Stomach (tissue), 9 donors: Measurements from ENCODE around the gene TIMM8A. TPM values are rescaled to one million over a fixed set of nuclear protein-coding genes. Genes with fewer than 3 reads are reported as not detected.

Experiments used
- DNase-seq, 2 donors: peaks; one replicate each; pipeline versions ENCODE4 v3.0.0 to v3.0.0-alpha.2; 2013 to 2019
- H3K27ac ChIP-seq, 5 donors: fragments of 200-600 bp in 4 of 5; sonication (generic) in 4 of 5; one replicate each; pipeline ENCODE4 v1.5.1; 2013 to 2019; ENCODE audit warnings: mild to moderate bottlenecking in 1 of 5, moderate library complexity in 1 of 5
- H3K27me3 ChIP-seq, 3 donors: fragments of 200-600 bp; sonication (generic); one replicate each; pipeline ENCODE4 v1.5.1; 2017 to 2019; ENCODE audit warnings: mixed run types in 1 of 3
- H3K36me3 ChIP-seq, 4 donors: fragments of 200-600 bp; sonication (generic); 1 replicate in 3 of 4; 2 replicates in 1 of 4; pipeline ENCODE4 v1.5.1; 2016 to 2019
- H3K4me1 ChIP-seq, 4 donors: fragments of 200-600 bp; sonication (generic); one replicate each; pipeline ENCODE4 v1.5.1; 2016 to 2019
- H3K4me3 ChIP-seq, 4 donors: fragments of 200-600 bp; sonication (generic) in 3 of 4; one replicate each; pipeline ENCODE4 v1.5.1; 2016 to 2019; ENCODE audit warnings: mild to moderate bottlenecking in 1 of 4
- H3K9me3 ChIP-seq, 4 donors: fragments of 200-600 bp; sonication (generic); one replicate each; pipeline ENCODE4 v1.5.1; 2016 to 2019
- CTCF ChIP-seq, 7 experiments: fragments of 450-650 bp in 4 of 7; fragments of 200-600 bp in 3 of 7; sonication (generic) in 3 of 7; IDR thresholded peaks; one replicate each; pipeline ENCODE4 v1.5.1; 2016 to 2019; ENCODE audit warnings: antibody characterized with exemption in 7 of 7, control low read depth in 2 of 7, mild to moderate bottlenecking in 1 of 7
- EP300 ChIP-seq: sonication (generic); formaldehyde crosslinking; IDR thresholded peaks from one replicate; pipeline ENCODE4 v1.6.1; 2017; ENCODE audit warnings: antibody characterized with exemption
- POLR2A ChIP-seq, 4 donors: fragments of 450-650 bp; IDR thresholded peaks; one replicate each; pipeline ENCODE4 v1.6.1; 2016; ENCODE audit warnings: antibody characterized with exemption in 4 of 4, control low read depth in 2 of 4, mild to moderate bottlenecking in 1 of 4, moderate library complexity in 1 of 4
- POLR2AphosphoS5 ChIP-seq, 3 donors: sonication (generic); formaldehyde crosslinking; IDR thresholded peaks; one replicate each; pipeline ENCODE4 v1.6.1; 2016; ENCODE audit warnings: antibody characterized with exemption in 3 of 3
- WGBS, 5 donors: extraction: QIAGEN DNeasy Blood & Tissue Kit in 3 of 5; methylation state at CpG; one replicate each; pipeline versions ENCODE4 v1.1.5 to v1.1.7; 2013 to 2018; 5-methylcytosine and 5-hydroxymethylcytosine counted together
- intact Hi-C: fragments of 100-400 bp; cut with DNase I; formaldehyde crosslinking; loops from one replicate; pipeline ENCODE4 v1.15.1; 2023; ENCODE audit warnings: low total_unique reads
- polyA plus RNA-seq, 3 donors: library from polyadenylated mRNA; stranded (reverse); fragments of 200-250 nt; gene quantifications; one replicate each; pipeline ENCODE4 v1.2.3, GENCODE V29; 2013
- small RNA-seq, 4 donors: library from RNA; depleted of rRNA; stranded (forward); fragments of <200 nt; gene quantifications; one replicate each; pipeline ENCODE3, GENCODE V24; 2016
- total RNA-seq, 5 donors: library from RNA; depleted of rRNA; stranded (reverse); fragments of >200 nt; gene quantifications; one replicate each; pipeline versions ENCODE4 v1.1.0 to v1.2.3, GENCODE V29; 2014 to 2016
- donor health status: healthy with polysubstance abuse.
- donor health status: Bipolar disorder and iron deficiency.
- donor health status: healthy.

Gene TIMM8A
- total and polyA plus RNA-seq, 8 donors: 4.6 to 10.9 (median 8.0) TPM; not detected in 1

- no peaks in the 10 kb centered on the region for H3K36me3 ChIP-seq
- no peak overlapping the region for H3K4me3 ChIP-seq
- H3K27ac ChIP-seq: no peak overlapping the region
- H3K4me1 ChIP-seq: no peaks in the 10 kb centered on the region
- no peaks in the 10 kb centered on the region for H3K27me3 ChIP-seq
- intact Hi-C loops: no loop called here
- whole genome bisulfite sequencing, 5 donors: 83 to 91% (median 83%) methylated on average over 1 of the region's 1 CpG
- TF ChIP-seq POLR2AphosphoS5 (IDR thresholded peaks at IDR 0.05): no peak
- TF ChIP-seq EP300: no peak
- no peak for TF ChIP-seq CTCF (IDR thresholded peaks at IDR 0.05)
- TF ChIP-seq POLR2A (IDR thresholded peaks at IDR 0.05): no peak
- H3K9me3 ChIP-seq: peaks cover 0 to 11% (median 0%) of the 10 kb centered on the region in 4 donors
- no peak for DNase-seq
Observed at GRCh38 chrX:101303790-101304189, 44.8 kb downstream of the TIMM8A start.

Small RNAs within 50 kb of the gene (small RNA-seq; reads per million reads assigned to genes)
- gene RNU6-934P: 0 reads per million in 4 donors

Other genes starting within 250 kb of the TIMM8A start
- gene DRP2, start 129.0 kb downstream of the TIMM8A start, total RNA-seq: 1 to 10 TPM in 2 of 5 donors, not detected in 3; 1.1 to 1.2 TPM
- under 1 TPM in 2 of 3 donors, not detected in 1; 0.08 to 0.12 TPM for gene DRP2, start 129.0 kb downstream of the TIMM8A start, polyA plus RNA-seq
- gene TAF7L, start 57.4 kb downstream of the TIMM8A start, total RNA-seq: 1 to 10 TPM in 1 of 5 donors, not detected in 4; 2.0 TPM
- under 1 TPM in 1 of 3 donors, not detected in 2; 0.13 TPM for gene TAF7L, start 57.4 kb downstream of the TIMM8A start, polyA plus RNA-seq
- 1 to 10 TPM in 3 of 5 donors, not detected in 2; 1.3 to 8.7 (median 2.4) TPM for gene BTK, start 37.4 kb upstream of the TIMM8A start, total RNA-seq
- 1 to 10 TPM; 2.6 to 4.9 (median 3.2) TPM for gene BTK, start 37.4 kb upstream of the TIMM8A start, polyA plus RNA-seq
- 1,000 to 10,000 TPM in 2 of 5 donors, 100 to 1,000 TPM in 3; 555 to 1,097 (median 872) TPM for gene RPL36A, start 42.3 kb upstream of the TIMM8A start, total RNA-seq
- gene RPL36A, start 42.3 kb upstream of the TIMM8A start, polyA plus RNA-seq: 1,000 to 10,000 TPM; 2,307 to 3,486 (median 2,694) TPM
- gene GLA, start 59.2 kb upstream of the TIMM8A start, total RNA-seq: 10 to 100 TPM in 2 of 5 donors, 1 to 10 TPM in 2, not detected in 1; 6.4 to 19.6 (median 12.7) TPM
- gene GLA, start 59.2 kb upstream of the TIMM8A start, polyA plus RNA-seq: 10 to 100 TPM in 2 of 3 donors, 1 to 10 TPM in 1; 8.1 to 25.6 (median 18.6) TPM
- 10 to 100 TPM in 4 of 5 donors, 1 to 10 TPM in 1; 5.5 to 98.4 (median 15.2) TPM for gene HNRNPH2, start 59.5 kb upstream of the TIMM8A start, total RNA-seq
- gene HNRNPH2, start 59.5 kb upstream of the TIMM8A start, polyA plus RNA-seq: 10 to 100 TPM; 31.6 to 53.5 (median 46.1) TPM
- 10 to 100 TPM in 2 of 5 donors, 1 to 10 TPM in 3; 3.1 to 35.3 (median 4.7) TPM for gene ARMCX4, start 136.7 kb upstream of the TIMM8A start, total RNA-seq
- 1 to 10 TPM; 4.3 to 8.7 (median 4.5) TPM for gene ARMCX4, start 136.7 kb upstream of the TIMM8A start, polyA plus RNA-seq
- gene ARMCX1, start 201.8 kb upstream of the TIMM8A start, total RNA-seq: 10 to 100 TPM in 3 of 5 donors, 1 to 10 TPM in 2; 2.8 to 72.8 (median 18.2) TPM
- gene ARMCX1, start 201.8 kb upstream of the TIMM8A start, polyA plus RNA-seq: 10 to 100 TPM in 2 of 3 donors, 1 to 10 TPM in 1; 9.5 to 13.0 (median 10.8) TPM